IMR-90 (cell line): ENCODE results near the gene TCFL5. TPM values are rescaled to one million over a fixed set of nuclear protein-coding genes. Genes with fewer than 3 reads are reported as not detected.

Experiments used
- ATAC-seq: fragments of 200-7000 bp; cut with Tn5 transposase; 2 replicates; pipeline ENCODE4 v1.9.1; 2020; ENCODE audit warnings: low read depth, mild to moderate bottlenecking, moderate library complexity
- BruUV-seq: library from RNA; stranded (reverse); fragments of 400-500 nt; replicated peaks from 2 replicates; lab custom pipeline; 2021; lab: Mats Ljungman, UMichigan
- CTCF ChIA-PET: fragments of 300-600 bp; formaldehyde crosslinking; extraction: SDS; loops from one replicate; lab custom pipeline; 2021; ENCODE audit warnings: antibody characterized with exemption; lab: Yijun Ruan, JAX
- POLR2A ChIA-PET: fragments of 300-600 bp; sonication (Branson Sonifier 250); formaldehyde crosslinking; loops from one replicate; lab custom pipeline; 2022; ENCODE audit warnings: antibody characterized with exemption; ENCODE audit not compliant: unreplicated experiment; lab: Charles Lee
- DNase-seq: peaks from one replicate; pipeline ENCODE4 v3.0.0; 2013
- H2AFZ ChIP-seq: replicated peaks from 2 replicates; pipeline ENCODE3; 2013; ENCODE audit warnings: low read length, mild to moderate bottlenecking; ENCODE audit not compliant: poor library complexity
- H2AK5ac ChIP-seq: 2 replicates; pipeline ENCODE4 v1.6.1; 2013; ENCODE audit warnings: low read depth, low read length, inconsistent platforms
- H2AK9ac ChIP-seq: replicated peaks from 2 replicates; pipeline ENCODE3; 2013; ENCODE audit warnings: mild to moderate bottlenecking, low read depth, low read length, moderate library complexity; ENCODE audit not compliant: poor library complexity
- H2BK120ac ChIP-seq: 2 replicates; pipeline ENCODE4 v1.6.1; 2013; ENCODE audit warnings: low read depth, low read length, inconsistent platforms
- H2BK15ac ChIP-seq: 3 replicates; pipeline ENCODE4 v1.6.1; 2013; ENCODE audit warnings: low read depth, low read length, inconsistent platforms
- H2BK20ac ChIP-seq: 2 replicates; pipeline ENCODE4 v1.6.1; 2013; ENCODE audit warnings: low read depth, mild to moderate bottlenecking, inconsistent platforms, low read length, moderate library complexity
- H2BK5ac ChIP-seq: 2 replicates; pipeline ENCODE4 v1.6.1; 2013; ENCODE audit warnings: mild to moderate bottlenecking, low read depth, low read length, inconsistent platforms; ENCODE audit not compliant: poor library complexity, severe bottlenecking
- H3K14ac ChIP-seq: replicated peaks from 2 replicates; pipeline ENCODE4 v1.6.1; 2013; ENCODE audit warnings: low read depth, low read length, inconsistent platforms
- H3K18ac ChIP-seq: 2 replicates; pipeline ENCODE4 v1.6.1; 2013; ENCODE audit warnings: low read depth, low read length, control low read depth
- H3K23ac ChIP-seq: 2 replicates; pipeline ENCODE4 v1.6.1; 2013; ENCODE audit warnings: low read depth, low read length, inconsistent platforms
- H3K27ac ChIP-seq: 2 replicates; pipeline ENCODE4 v1.5.1; 2013; ENCODE audit warnings: mild to moderate bottlenecking, control low read depth, low read length; ENCODE audit not compliant: insufficient read depth
- H3K27me3 ChIP-seq: 2 replicates; pipeline ENCODE4 v1.6.1; 2013; ENCODE audit warnings: low read length; ENCODE audit not compliant: control insufficient read depth, insufficient read depth
- H3K36me3 ChIP-seq: 2 replicates; pipeline ENCODE4 v1.6.1; 2013; ENCODE audit warnings: low read length, mixed read lengths; ENCODE audit not compliant: control insufficient read depth, insufficient read depth
- H3K4ac ChIP-seq: 2 replicates; pipeline ENCODE4 v1.6.1; 2013; ENCODE audit warnings: low read depth, low read length, inconsistent platforms
- H3K4me1 ChIP-seq: 2 replicates; pipeline ENCODE4 v1.6.1; 2013; ENCODE audit warnings: low read length, mixed read lengths; ENCODE audit not compliant: control insufficient read depth, insufficient read depth
- H3K4me2 ChIP-seq: 2 replicates; pipeline ENCODE4 v1.6.1; 2013; ENCODE audit warnings: low read depth, mild to moderate bottlenecking, control low read depth, low read length, moderate library complexity
- H3K4me3 ChIP-seq: 2 replicates; pipeline ENCODE4 v1.5.1; 2013; ENCODE audit warnings: low read depth, mild to moderate bottlenecking, control low read depth, low read length, moderate library complexity; ENCODE audit not compliant: insufficient read depth
- H3K56ac ChIP-seq: 2 replicates; pipeline ENCODE4 v1.6.1; 2013; ENCODE audit warnings: low read length, inconsistent platforms; ENCODE audit not compliant: insufficient read depth; ENCODE audit errors: extremely low read depth
- H3K79me1 ChIP-seq, 2 experiments: 2 replicates each; pipeline ENCODE4 v1.6.1; 2013; ENCODE audit warnings: low read length in 2 of 2, inconsistent platforms in 1 of 2, low read depth in 1 of 2
- H3K9ac ChIP-seq: 2 replicates; pipeline ENCODE4 v1.6.1; 2013; ENCODE audit warnings: low read depth, low read length, control low read depth
- H3K9me1 ChIP-seq: 2 replicates; pipeline ENCODE4 v1.6.1; 2013; ENCODE audit warnings: low read length, inconsistent platforms; ENCODE audit not compliant: insufficient read depth
- H3K9me3 ChIP-seq: 2 replicates; pipeline ENCODE4 v1.6.1; 2013; ENCODE audit warnings: low read length; ENCODE audit not compliant: control insufficient read depth, insufficient read depth
- H4K20me1 ChIP-seq: 2 replicates; pipeline ENCODE4 v1.6.1; 2013; ENCODE audit warnings: low read length, inconsistent platforms; ENCODE audit not compliant: insufficient read depth
- H4K5ac ChIP-seq: 2 replicates; pipeline ENCODE4 v1.6.1; 2013; ENCODE audit warnings: mild to moderate bottlenecking, low read depth, low read length, control low read depth
- H4K8ac ChIP-seq, 2 experiments: 2 replicates each; pipeline ENCODE4 v1.6.1; 2013; ENCODE audit warnings: low read depth in 2 of 2, low read length in 2 of 2, control low read depth in 1 of 2, inconsistent platforms in 1 of 2
- H4K91ac ChIP-seq: 2 replicates; pipeline ENCODE4 v1.6.1; 2013; ENCODE audit warnings: low read depth, low read length, inconsistent platforms; ENCODE audit not compliant: insufficient read depth
- FOS ChIP-seq: fragments of 150-350 bp; IDR thresholded peaks from 2 replicates; pipeline ENCODE4 v1.6.1; 2016; ENCODE audit warnings: low read depth, low read length
- MAFK ChIP-seq: IDR thresholded peaks from 2 replicates; pipeline ENCODE4 v1.6.1; 2012; ENCODE audit warnings: low read depth, low read length, improper control_type of control experiment
- MXI1 ChIP-seq: IDR thresholded peaks from 2 replicates; pipeline ENCODE4 v1.6.1; 2012; ENCODE audit warnings: low read depth, mild to moderate bottlenecking, low read length, moderate library complexity, borderline replicate concordance
- NFE2L2 ChIP-seq: fragments of 150-350 bp; IDR thresholded peaks from 2 replicates; pipeline ENCODE4 v1.6.1; 2016; ENCODE audit warnings: low read depth, mild to moderate bottlenecking, low read length
- RAD21 ChIP-seq: IDR thresholded peaks from 2 replicates; pipeline ENCODE4 v1.6.1; 2012; ENCODE audit warnings: low read length, improper control_type of control experiment
- USF2 ChIP-seq: fragments of 150-350 bp; IDR thresholded peaks from 2 replicates; pipeline ENCODE4 v1.6.1; 2017; ENCODE audit warnings: mild to moderate bottlenecking, antibody characterized with exemption, low read length, low read depth
- WGBS, 2 experiments: methylation state at CpG; one replicate each; pipeline versions ENCODE4 v1.1.5 to v1.1.7; 2013; ENCODE audit warnings: missing lambda C conversion rate in 2 of 2; ENCODE audit not compliant: insufficient read length in 1 of 2; ENCODE audit errors: extremely low coverage in 2 of 2; 5-methylcytosine and 5-hydroxymethylcytosine counted together
- dilution Hi-C: fragments of 300-500 bp; cut with HindIII; formaldehyde crosslinking; loops from one replicate; pipeline ENCODE4 v1.14.3; 2018; ENCODE audit warnings: low sequenced_read_pairs; ENCODE audit not compliant: unreplicated experiment
- in situ Hi-C: fragments of 300-500 bp; cut with MboI; formaldehyde crosslinking; loops from 3 replicates; pipeline ENCODE4 v1.14.3; 2019; ENCODE audit warnings: low sequenced_read_pairs, inconsistent platforms, mixed read lengths
- intact Hi-C: fragments of 100-400 bp; cut with micrococcal nuclease; formaldehyde crosslinking; loops from 2 replicates; pipeline ENCODE4 v1.10.0; 2022
- polyA plus RNA-seq, 3 experiments: library from polyadenylated mRNA; depleted of rRNA; stranded (reverse); fragments of >200 nt; gene quantifications; 2 replicates each; pipeline ENCODE4 v1.2.3, GENCODE V29; 2012; ENCODE audit warnings: low replicate concordance in 1 of 3
- total RNA-seq: library from RNA; depleted of rRNA; stranded (reverse); fragments of >200 nt; gene quantifications from 2 replicates; pipeline ENCODE4 v1.2.3, GENCODE V29; 2012

The TCFL5 gene
- total and polyA plus RNA-seq, 2 of the 4 experiments (the other 2 are of a cell fraction): 6.0 to 8.2 TPM

- POLR2A ChIA-PET: no interaction called here
- Histone ChIP-seq H3K56ac (no peak overlapping the region), H3K27ac (no peak overlapping the region), H4K91ac (no peak overlapping the region), H2BK20ac (no peak overlapping the region), H2AK5ac (no peak overlapping the region), H3K18ac (no peak overlapping the region), H4K20me1 (peaks cover 7% of the 10 kb centered on the region; the same call in 1 of the 2 replicates), H3K23ac (no peak overlapping the region), H3K9me1 (peaks cover 2% of the 10 kb centered on the region; the same call in 1 of the 2 replicates), H3K4me1 (peaks cover 7% of the 10 kb centered on the region), H3K36me3 (peaks cover 21% of the 10 kb centered on the region), H3K27me3 (no peaks in the 10 kb centered on the region), H2BK5ac (no peak overlapping the region), H2AK9ac (no peak overlapping the region), H2BK120ac (no peak overlapping the region), H3K9ac (no peak overlapping the region), H2AFZ (peak overlapping the region; percentile 32), H3K14ac (no peak overlapping the region), H4K8ac (no peak overlapping the region), H3K4me3 (no peak overlapping the region), H3K4me2 (no peak overlapping the region), H2BK15ac (no peak overlapping the region), H3K4ac (no peak overlapping the region), H4K5ac (no peak overlapping the region), H3K79me1 (peaks cover 0 to 8% of the 10 kb centered on the region in 2 experiments; a peak in 2 of 4 replicates), H3K9me3 (no peaks in the 10 kb centered on the region)
- no peak for DNase-seq
- 92% methylated on average over 35 of the region's 46 CpGs; no CpG with 5 or more reads in 1 of the 2 experiments for WGBS, 2 experiments
- in situ Hi-C loops: no loop called here
- CTCF ChIA-PET: no interaction called here
- BruUV-seq: no TSS peak
- ATAC-seq: no peak
- intact Hi-C loops: no loop called here
- dilution Hi-C loops: no loop called here
- no peak for TF ChIP-seq NFE2L2
- TF ChIP-seq MXI1: no peak
- no peak for TF ChIP-seq USF2
- TF ChIP-seq FOS: no peak
- TF ChIP-seq RAD21: no peak
- no peak for TF ChIP-seq MAFK
These were observed 20.2 kb upstream of the TCFL5 start for GRCh38 chr20:62881662-62882395.
